Measurements from ENCODE around the gene ERFL.

GRCh38 chr19:41901707-41902360 is 26.4 kb downstream of the ERFL start:
- no peak for TF ChIP-seq REST (IDR thresholded peaks at IDR 0.05; ENCODE audit: low read depth)
- no peak for TF ChIP-seq EP300 (IDR thresholded peaks at IDR 0.05; ENCODE audit: borderline replicate concordance)
- no peak for TF ChIP-seq FOXM1 (IDR thresholded peaks at IDR 0.05; ENCODE audit: borderline replicate concordance, low read depth)
- no peak for TF ChIP-seq TAF1 (IDR thresholded peaks at IDR 0.05; ENCODE audit: low read depth)
- no peak for TF ChIP-seq CEBPB (IDR thresholded peaks at IDR 0.05)
- TF ChIP-seq ZBTB7A (IDR thresholded peaks at IDR 0.05; ENCODE audit: low read depth), result no peak

Measured in Ishikawa (cell line).